C4-2B (cell line): ENCODE measurements around the gene HDGFL2.

Experiments
- CTCF ChIP-seq: fragments of 450-650 bp; conservative IDR thresholded peaks from 2 replicates; pipeline ENCODE4 v1.5.1; 2017; ENCODE audit warnings: mild to moderate bottlenecking
- ZFX ChIP-seq: fragments of 450-650 bp; IDR thresholded peaks from 2 replicates; pipeline ENCODE4 v1.6.1; 2017

- TF ChIP-seq CTCF (no peak), ZFX (no peak)
These were observed 76.1 kb downstream of the HDGFL2 start for GRCh38 chr19:4548238-4548584.
